GM19455 (cell line): Measurements from ENCODE around the gene POLE.

Source experiments
- ATAC-seq: cut with Tn5 transposase; IDR thresholded peaks from one replicate; pipeline ENCODE4 v1.9.1; 2021; ENCODE audit not compliant: unreplicated experiment

POLE gene

GRCh38 chr12:132617822-132618682, 69.1 kb downstream of the POLE start:
- no peak for ATAC-seq

DNA sequence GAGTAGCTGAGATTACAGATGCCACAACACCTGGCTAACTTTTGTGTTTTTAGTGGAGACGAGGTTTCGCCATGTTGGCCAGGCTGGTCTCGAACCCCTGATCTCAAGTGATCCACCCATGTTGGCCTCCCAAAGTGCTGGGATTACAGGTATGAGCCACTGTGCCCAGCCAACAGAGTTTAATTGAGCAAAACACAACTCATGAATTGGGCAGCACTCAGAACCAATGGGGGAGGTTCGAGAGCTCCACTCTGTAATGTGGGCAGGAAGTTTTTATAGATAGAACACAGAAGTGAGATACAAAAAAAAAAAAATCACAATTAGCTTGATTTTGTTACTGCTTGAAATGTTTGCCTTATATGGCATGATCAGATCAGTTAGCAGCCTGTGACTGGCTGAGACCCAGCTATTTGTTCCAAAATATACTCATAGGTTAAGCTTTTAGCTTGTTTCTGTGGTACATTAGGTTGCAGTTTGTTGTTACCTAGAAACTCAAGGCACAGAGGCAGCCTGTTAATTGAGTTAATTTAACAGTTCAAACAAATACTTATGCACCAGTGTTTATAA, 69.9 kb downstream of the POLE start:
- no peak for ATAC-seq

DNA sequence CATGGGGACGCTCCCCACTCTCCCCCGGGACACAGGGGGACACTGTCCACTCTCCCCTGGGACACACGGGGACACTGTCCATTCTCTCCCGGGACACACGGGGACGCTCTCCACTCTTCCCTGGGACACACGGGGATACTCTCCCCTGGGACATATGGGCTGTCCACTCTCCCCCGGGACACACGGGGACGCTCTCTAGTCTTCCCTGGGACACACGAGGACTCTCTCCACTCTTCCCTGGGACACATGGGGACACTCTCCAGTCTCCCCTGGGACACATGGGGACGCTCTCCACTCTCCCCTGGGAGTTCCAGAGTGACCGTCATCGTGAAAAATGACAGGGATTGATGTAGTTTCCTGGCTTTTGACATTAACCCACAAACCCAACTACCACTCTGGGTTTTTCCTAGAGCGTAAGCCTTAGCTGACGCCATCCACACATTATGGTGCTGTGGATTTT, 71.5 kb downstream of the POLE start:
- no peak for ATAC-seq

DNA sequence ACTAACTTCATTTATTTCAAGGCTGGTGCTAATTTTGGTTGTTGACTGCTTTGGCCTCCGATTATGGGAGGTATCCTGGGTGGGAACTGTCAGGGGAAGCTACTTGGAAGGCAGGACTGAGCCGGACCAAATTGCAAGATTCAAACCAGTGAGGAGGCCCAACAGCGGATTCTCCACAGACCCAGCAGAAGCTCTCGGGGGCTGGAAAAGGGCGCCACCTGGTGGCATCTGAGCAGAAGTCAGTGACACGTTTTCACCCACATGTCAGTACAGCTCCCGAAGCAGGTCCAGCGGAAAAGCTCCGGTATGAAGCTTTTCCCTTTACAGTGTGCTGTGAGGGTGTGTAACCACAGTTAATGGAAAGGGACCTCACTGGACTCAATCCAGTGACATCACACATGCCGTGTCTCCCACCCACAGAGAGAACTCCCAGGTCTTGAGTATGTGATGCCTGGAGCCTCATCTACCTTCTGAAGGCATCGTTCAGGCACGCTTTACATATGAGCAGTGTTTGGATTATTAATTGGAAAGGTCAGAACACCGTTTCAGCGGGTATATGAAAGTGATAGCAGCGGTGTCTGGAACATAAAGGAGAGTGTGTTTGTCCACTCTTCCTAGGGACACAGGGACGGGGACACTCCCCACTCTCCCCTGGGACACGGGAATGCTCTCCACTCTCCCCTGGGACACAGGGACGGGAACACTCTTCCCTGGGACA, 72.1 kb downstream of the POLE start:
- no peak for ATAC-seq

DNA sequence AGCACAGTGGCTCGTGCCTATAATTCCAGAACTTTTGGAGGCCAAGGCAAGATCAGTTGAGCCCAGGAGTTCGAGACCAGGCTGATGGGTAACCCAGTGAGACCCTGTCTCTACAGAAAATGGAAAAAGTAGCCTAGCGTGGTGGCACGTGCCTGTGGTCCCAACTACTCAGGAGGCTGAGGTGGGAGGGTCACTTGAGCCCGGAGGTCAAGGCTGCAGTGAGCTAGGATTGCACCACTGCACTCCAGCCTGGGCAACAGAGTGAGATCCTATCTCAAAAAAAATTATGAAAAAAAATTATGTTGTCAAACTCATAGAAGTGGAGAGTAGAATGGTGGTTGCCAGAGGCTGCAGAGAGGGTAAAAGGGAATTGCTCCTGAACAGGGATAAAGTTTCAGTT, 73.1 kb downstream of the POLE start:
- no peak for ATAC-seq

- ATAC-seq: no peak
These were observed 75.5 kb downstream of the POLE start for GRCh38 chr12:132611620-132612019.

DNA sequence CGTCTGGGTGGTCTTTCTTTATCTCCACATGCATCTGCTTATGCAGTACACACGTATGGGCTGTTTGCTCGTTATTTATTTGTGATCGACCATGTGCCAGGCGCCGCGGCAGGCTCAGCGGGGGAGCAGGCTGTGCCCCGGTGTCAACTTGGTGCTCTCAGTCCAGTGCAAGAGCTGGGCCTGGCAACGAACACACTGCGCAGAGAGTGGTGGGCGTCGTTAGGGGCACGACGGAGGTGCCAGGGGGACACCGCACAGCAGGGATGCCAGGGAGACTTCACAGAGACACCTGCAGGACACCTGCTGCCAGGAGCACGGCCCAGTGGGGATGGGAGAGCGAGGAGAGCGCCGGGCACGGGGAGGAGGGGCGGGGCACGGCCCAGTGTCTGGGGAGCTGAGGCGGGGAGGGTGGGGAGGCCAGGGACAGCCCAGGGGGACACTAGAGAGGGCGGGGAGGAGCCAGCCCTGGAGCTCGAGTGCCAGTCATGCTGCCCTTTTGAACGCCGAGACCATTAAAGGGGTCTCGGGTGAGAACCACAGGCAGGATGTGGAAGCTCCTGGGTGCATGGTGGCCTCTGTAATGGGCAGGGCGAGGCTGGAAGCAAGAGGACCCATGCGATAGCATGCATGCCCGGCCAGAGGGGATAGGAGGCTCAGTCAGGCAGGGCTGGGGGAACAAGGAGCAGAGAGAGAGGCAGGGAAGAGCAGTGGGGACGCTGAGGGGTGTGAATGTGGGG, 76.1 kb downstream of the POLE start:
- no peak for ATAC-seq

DNA sequence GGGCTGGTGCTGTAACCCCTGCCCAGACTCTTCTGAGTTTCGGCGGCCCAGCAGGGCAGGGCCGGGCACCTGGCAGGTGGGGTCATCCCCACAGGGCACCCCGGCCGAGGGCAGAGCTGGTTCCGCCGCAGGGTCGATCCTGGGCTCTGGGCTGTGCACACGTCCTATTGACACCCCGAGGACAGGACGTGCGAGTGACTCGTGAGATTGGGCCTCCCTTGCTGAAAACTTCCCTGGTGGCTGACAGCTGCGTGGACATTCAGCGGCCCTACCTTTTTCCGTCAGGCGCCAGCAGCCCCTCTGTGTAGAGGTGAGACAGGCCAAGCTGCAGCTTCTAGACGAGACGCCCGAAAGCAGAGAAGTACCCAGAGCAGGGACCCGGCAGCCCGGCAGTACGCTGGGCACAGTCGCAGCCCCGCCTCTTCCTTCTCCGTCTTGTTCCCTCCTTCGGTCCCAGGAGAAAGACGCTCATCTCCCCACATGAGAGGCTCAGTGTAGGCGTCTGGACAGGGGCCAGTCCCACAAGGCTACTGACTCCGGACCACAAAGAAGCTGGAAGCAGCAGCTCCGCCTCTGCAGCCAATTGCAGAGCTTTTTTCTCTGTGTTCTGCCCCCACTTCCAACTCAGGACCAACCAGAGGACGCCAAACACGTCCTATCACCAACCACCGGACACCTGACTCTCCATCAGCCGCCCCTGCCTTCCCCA, 76.9 kb downstream of the POLE start, which contains the start of gene LRCOL1:
Gene LRCOL1, minus strand, starts transcription at position 532 of the 709 bp plus-strand sequence. CDS start 4,331 bp downstream, outside the sequence.
- ATAC-seq: no peak

DNA sequence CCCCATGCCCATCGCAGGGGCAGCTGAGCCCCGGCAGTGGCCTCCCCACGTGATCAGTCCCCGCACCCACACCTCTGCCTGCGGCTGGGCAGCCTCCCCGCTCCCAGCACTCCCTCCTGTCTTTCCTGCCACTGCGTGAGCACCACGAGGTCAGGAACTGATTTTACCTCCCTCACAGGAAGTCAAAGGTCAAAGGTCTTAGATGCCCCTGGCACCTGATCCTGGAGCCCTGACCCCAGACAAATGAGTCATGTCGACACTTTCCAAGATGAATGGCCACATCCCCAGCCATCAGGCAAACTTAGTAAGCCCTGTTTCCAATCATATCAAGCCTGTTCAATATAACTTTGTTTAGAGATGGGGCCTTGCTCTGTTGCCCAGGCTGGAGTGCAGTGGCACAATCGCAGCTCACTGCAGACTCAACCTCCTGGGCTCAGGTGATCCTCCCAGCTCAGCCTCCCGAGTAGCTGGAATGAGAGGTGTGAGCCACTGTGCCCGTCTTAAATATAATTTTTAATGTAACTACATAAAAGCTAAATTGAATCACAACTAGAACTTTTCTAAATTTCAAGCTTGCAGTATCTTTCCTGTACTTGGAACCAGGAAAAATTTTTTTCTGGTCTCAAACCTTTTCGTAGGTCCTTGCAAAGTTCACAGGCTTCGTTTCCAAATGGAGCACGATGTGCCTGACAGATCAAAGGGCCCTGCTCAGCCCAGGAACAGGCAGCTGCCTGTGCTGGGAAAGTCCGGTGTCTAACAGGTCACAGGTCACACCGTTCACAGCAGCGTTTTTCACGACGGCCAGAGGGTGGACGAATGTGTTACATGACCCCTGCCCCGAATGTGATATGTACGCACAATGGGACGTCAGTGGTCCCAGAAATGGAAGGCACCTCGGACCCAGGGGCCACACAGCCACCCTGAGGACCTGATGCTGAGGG, 78.6 kb downstream of the POLE start:
- no peak for ATAC-seq

GRCh38 chr12:132606927-132607326, 80.2 kb downstream of the POLE start:
- no peak for ATAC-seq

DNA sequence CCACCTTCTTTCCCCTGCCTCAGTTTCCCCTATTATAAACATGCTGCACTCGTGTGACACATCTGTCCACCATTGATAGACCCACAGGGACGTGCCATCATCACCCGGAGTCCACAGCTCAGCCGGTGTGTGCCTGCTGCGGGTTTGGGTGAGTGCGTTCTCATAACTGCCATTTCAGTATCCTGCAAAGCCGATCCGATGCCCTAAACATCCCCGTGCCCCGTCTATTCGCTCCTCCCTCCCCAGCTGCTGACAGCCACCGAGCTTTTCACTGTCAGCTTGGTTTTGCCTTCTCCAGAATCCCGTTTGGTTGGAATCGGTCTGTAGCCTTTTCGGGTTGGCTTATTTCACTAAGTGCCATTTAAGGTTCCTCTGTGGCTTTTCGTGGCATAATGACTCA, 80.7 kb downstream of the POLE start:
- ATAC-seq: no peak

- ATAC-seq: no peak
These were observed 81.2 kb downstream of the POLE start for GRCh38 chr12:132605892-132606291.

DNA sequence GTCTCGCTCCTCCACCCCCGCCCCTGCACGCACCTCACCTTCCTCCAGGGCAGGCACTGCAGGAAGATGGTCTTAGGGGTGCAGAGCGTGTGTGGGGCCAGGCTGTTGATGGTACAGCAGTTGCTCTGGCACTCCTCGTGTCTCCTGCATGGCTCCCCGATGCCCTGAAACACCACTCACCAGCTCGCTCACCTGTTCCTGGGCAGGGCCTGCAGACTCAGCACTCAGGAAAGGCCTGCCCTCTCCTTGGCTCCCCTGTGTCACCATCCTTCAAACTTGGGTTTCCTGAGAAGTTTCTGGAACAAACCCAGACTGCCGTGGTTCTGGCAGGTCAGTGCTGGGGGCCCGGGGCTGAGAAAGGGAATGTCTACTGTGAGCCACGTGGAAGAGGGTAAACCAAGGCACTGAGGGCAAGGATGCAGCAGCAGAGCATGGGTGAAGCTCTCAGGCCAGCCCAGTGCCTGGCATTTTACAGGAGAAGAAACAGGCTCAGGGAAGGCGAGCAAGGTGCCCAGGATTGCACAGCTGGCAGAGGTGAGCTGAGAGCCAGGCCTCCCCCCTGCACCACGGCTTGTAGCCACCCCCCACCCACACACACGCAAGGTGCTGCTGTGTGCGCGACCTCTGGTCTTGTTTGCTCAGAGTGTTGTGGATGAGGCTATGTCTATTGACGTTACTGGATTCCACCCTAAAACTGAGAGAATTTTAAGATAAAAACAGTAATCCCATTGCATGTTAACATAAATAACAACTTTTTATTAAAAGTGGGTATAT, 82.3 kb downstream of the POLE start:
- ATAC-seq: no peak

DNA sequence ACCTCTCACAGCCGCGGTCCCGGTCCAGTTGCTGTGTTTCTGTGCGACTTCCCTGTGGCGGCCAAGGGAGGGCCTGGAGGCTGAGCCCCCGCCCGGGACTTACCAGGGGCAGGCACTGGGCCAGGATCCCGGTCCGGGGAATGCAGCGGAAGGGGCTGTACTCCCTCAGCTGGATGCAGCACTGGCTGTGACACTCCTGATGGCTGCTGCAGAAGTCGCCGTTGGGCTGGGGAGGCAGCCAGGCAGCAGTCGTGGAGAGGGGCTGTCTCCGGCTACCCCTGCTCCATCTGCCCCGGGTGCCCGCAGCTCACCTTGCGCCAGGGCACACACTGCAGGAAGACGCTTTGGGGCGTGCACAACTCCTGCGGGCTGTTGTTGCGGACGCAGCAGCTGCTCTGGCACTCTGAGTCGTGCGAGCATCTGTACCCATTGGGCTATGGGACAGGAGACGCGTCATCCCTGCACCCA, 83.0 kb downstream of the POLE start:
- ATAC-seq: no peak

- ATAC-seq: no peak
These were observed 83.6 kb downstream of the POLE start for GRCh38 chr12:132603240-132604150.

- no peak for ATAC-seq
These were observed 84.4 kb downstream of the POLE start for GRCh38 chr12:132602572-132603239.
